ENCODE results near the gene NUP35. TPM values are rescaled to one million over a fixed set of nuclear protein-coding genes. Genes with fewer than 3 reads are reported as not detected.

NUP35 gene
- total RNA-seq, 1 donor from 2014 or later, result 10.6 TPM

GRCh38 chr2:183081911-183082310 is 42.3 kb upstream of the NUP35 start:
- Mint-ChIP-seq H3K27ac (ENCODE audit: unreplicated experiment) (no peak overlapping the region), H3K4me1 (ENCODE audit: unreplicated experiment) (peaks cover 9% of the 10 kb centered on the region), H3K36me3 (ENCODE audit: unreplicated experiment) (no peaks in the 10 kb centered on the region), H3K4me3 (ENCODE audit: unreplicated experiment) (no peak overlapping the region), H3K9me3 (ENCODE audit: unreplicated experiment) (no peaks in the 10 kb centered on the region), H3K27me3 (ENCODE audit: unreplicated experiment) (no peaks in the 10 kb centered on the region)
- no peak for DNase-seq (ENCODE audit: extremely low spot score, unreplicated experiment)
- TF ChIP-seq CTCF (IDR thresholded peaks at IDR 0.05), result no peak

- DNase-seq (ENCODE audit: extremely low spot score, unreplicated experiment), result no peak
- peaks cover 2% of the 10 kb centered on the region for H3K36me3 Mint-ChIP-seq (ENCODE audit: unreplicated experiment)
Measured at GRCh38 chr2:183088061-183088460, 36.2 kb upstream of the NUP35 start.

GRCh38 chr2:183089192-183089851 is 34.9 kb upstream of the NUP35 start:
- peaks cover 2% of the 10 kb centered on the region for H3K36me3 Mint-ChIP-seq (ENCODE audit: unreplicated experiment)
- no peaks in the 10 kb centered on the region for H3K9me3 Mint-ChIP-seq (ENCODE audit: unreplicated experiment)
- H3K27me3 Mint-ChIP-seq (ENCODE audit: unreplicated experiment), result no peaks in the 10 kb centered on the region
- DNase-seq (ENCODE audit: extremely low spot score, unreplicated experiment), result no peak
- TF ChIP-seq CTCF (IDR thresholded peaks at IDR 0.05), result no peak
- H3K4me1 Mint-ChIP-seq (ENCODE audit: unreplicated experiment), result peaks cover 8% of the 10 kb centered on the region
- no peak overlapping the region for H3K4me3 Mint-ChIP-seq (ENCODE audit: unreplicated experiment)
- no peak overlapping the region for H3K27ac Mint-ChIP-seq (ENCODE audit: unreplicated experiment)

More at GRCh38 chr2:183088061-183088460, 36.2 kb upstream of the NUP35 start:
- Mint-ChIP-seq H3K27ac (ENCODE audit: unreplicated experiment) (no peak overlapping the region), H3K4me3 (ENCODE audit: unreplicated experiment) (no peak overlapping the region), H3K4me1 (ENCODE audit: unreplicated experiment) (no peaks in the 10 kb centered on the region), H3K9me3 (ENCODE audit: unreplicated experiment) (no peaks in the 10 kb centered on the region), H3K27me3 (ENCODE audit: unreplicated experiment) (no peaks in the 10 kb centered on the region)
- no peak for TF ChIP-seq CTCF (IDR thresholded peaks at IDR 0.05)

GRCh38 chr2:183091318-183091953 is 32.8 kb upstream of the NUP35 start:
- H3K36me3 Mint-ChIP-seq (ENCODE audit: unreplicated experiment), result peaks cover 4% of the 10 kb centered on the region
- no peaks in the 10 kb centered on the region for H3K9me3 Mint-ChIP-seq (ENCODE audit: unreplicated experiment)
- no peak overlapping the region for H3K4me3 Mint-ChIP-seq (ENCODE audit: unreplicated experiment)
- no peak for TF ChIP-seq CTCF (IDR thresholded peaks at IDR 0.05)
- H3K27me3 Mint-ChIP-seq (ENCODE audit: unreplicated experiment), result no peaks in the 10 kb centered on the region
- no peak for DNase-seq (ENCODE audit: extremely low spot score, unreplicated experiment)
- H3K27ac Mint-ChIP-seq (ENCODE audit: unreplicated experiment), result no peak overlapping the region
- peaks cover 14% of the 10 kb centered on the region for H3K4me1 Mint-ChIP-seq (ENCODE audit: unreplicated experiment)

GRCh38 chr2:183091954-183092345 is 32.3 kb upstream of the NUP35 start:
- H3K27ac Mint-ChIP-seq (ENCODE audit: unreplicated experiment), result no peak overlapping the region
- peaks cover 14% of the 10 kb centered on the region for H3K4me1 Mint-ChIP-seq (ENCODE audit: unreplicated experiment)
- H3K9me3 Mint-ChIP-seq (ENCODE audit: unreplicated experiment), result no peaks in the 10 kb centered on the region
- no peaks in the 10 kb centered on the region for H3K27me3 Mint-ChIP-seq (ENCODE audit: unreplicated experiment)
- DNase-seq (ENCODE audit: extremely low spot score, unreplicated experiment), result no peak
- peaks cover 5% of the 10 kb centered on the region for H3K36me3 Mint-ChIP-seq (ENCODE audit: unreplicated experiment)
- no peak for TF ChIP-seq CTCF (IDR thresholded peaks at IDR 0.05)
- no peak overlapping the region for H3K4me3 Mint-ChIP-seq (ENCODE audit: unreplicated experiment)

All from osteocyte (in vitro differentiated cells).